ENCODE data around the gene CLIC5. TPM values are rescaled to one million over a fixed set of nuclear protein-coding genes. Genes with fewer than 3 reads are reported as not detected.

CLIC5 gene
- total and polyA plus RNA-seq, 2 of the 8 experiments (the other 6 are each of a cell fraction or from before 2014, with no cell fraction given): 0.12 to 0.15 TPM

DNA sequence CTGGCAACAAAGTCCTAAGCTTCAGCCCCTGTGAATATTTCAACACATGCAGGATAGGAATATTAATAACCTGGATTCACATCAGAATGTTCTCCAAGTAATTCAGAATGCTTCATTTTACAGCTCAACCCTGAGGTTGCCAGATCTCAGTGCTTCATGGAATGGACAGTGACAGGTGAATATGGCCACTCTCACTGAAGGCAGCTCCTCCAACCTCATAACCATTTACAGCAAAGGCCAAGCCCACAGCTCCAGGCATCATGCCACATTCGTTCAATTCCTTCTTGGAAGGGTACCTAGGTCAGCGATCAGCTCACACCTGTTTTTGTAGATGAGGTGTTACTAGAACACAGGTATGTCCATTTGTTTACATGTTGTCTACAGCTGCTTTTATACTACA is 17.1 kb downstream of the CLIC5 start:
- Histone ChIP-seq H4K8ac (ENCODE audit: extremely low read depth, insufficient read depth, low read length) (no peak overlapping the region), H3K14ac (ENCODE audit: insufficient read length) (no peak overlapping the region), H2AK5ac (ENCODE audit: low read depth, low read length) (no peak overlapping the region), H2BK20ac (ENCODE audit: low read length) (no peak overlapping the region), H3K79me2 (ENCODE audit: control insufficient read depth in 1 of 2, insufficient read depth in 2 of 2, low read length in 2 of 2) (no peaks in the 10 kb centered on the region), H3K36me3 (ENCODE audit: control insufficient read depth in 2 of 4, insufficient read depth in 4 of 4, low read length in 3 of 4) (no peaks in the 10 kb centered on the region), H3K4ac (replicated peaks; ENCODE audit: insufficient read length, low read depth, low read length) (no peak overlapping the region), H4K20me1 (replicated peaks in 1 of 2; ENCODE audit: control insufficient read depth in 1 of 2, insufficient read depth in 2 of 2, low read length in 2 of 2) (peaks cover 0 to 1% of the 10 kb centered on the region in 2 experiments), H3K27me3 (replicated peaks in 1 of 4; ENCODE audit: control insufficient read depth in 3 of 4, extremely low read depth in 1 of 4, insufficient read depth in 3 of 4, low read length in 3 of 4) (no peaks in the 10 kb centered on the region), H3K9ac (replicated peaks in 1 of 4; ENCODE audit: extremely low read depth in 1 of 4, low read depth in 3 of 4, low read length in 3 of 4) (no peak overlapping the region), H3K79me1 (ENCODE audit: low read depth, low read length) (no peaks in the 10 kb centered on the region), H3K18ac (ENCODE audit: extremely low read depth, low read length) (no peak overlapping the region), H4K5ac (ENCODE audit: insufficient read length, low read depth, low read length) (no peak overlapping the region), H2BK12ac (ENCODE audit: low read depth, low read length) (no peak overlapping the region), H2AFZ (ENCODE audit: low read length) (no peak overlapping the region), H3K4me1 (replicated peaks in 1 of 4; ENCODE audit: control insufficient read depth in 3 of 4, insufficient read depth in 4 of 4, low read length in 3 of 4) (no peaks in the 10 kb centered on the region), H3K9me3 (ENCODE audit: insufficient read depth in 2 of 2, low read depth in 1 of 2, low read length in 1 of 2) (no peaks in the 10 kb centered on the region), H3K4me2 (ENCODE audit: insufficient read depth in 1 of 2, low read depth in 2 of 2, low read length in 2 of 2) (no peak overlapping the region), H4K91ac (replicated peaks; ENCODE audit: insufficient read length, low read length) (no peak overlapping the region), H3K56ac (replicated peaks; ENCODE audit: insufficient read length, low read depth, low read length) (no peak overlapping the region), H3K23ac (ENCODE audit: insufficient read length) (no peak overlapping the region), H2BK5ac (ENCODE audit: low read depth, low read length) (no peak overlapping the region), H2BK120ac (replicated peaks; ENCODE audit: low read depth, low read length) (no peak overlapping the region), H3K4me3 (ENCODE audit: extremely low read depth in 1 of 4, insufficient read depth in 2 of 4, low read depth in 3 of 4, low read length in 4 of 4) (no peak overlapping the region), H3K23me2 (ENCODE audit: low read depth, low read length) (no peaks in the 10 kb centered on the region), H2BK15ac (ENCODE audit: low read length) (no peak overlapping the region), H3K27ac (ENCODE audit: low read depth, low read length) (no peak overlapping the region)
- WGBS, 2 experiments (ENCODE audit: extremely low coverage in 1 of 2, insufficient coverage in 1 of 2, insufficient read length in 1 of 2, insufficient replicate concordance in 2 of 2, low coverage in 1 of 2, low lambda C conversion rate in 2 of 2, missing lambda C conversion rate in 1 of 2): 93% methylated on average over 2 of the region's 2 CpGs; no CpG with 5 or more reads in 1 of the 2 experiments
- DNase-seq (ENCODE audit: low read depth in 1 of 2, low spot score in 2 of 2): no peak
- CTCF ChIA-PET (ENCODE audit: partially characterized antibody): interaction anchor here (1.4 kb wide), 1 partner anchor 8 kb away, joined by 5 read pairs; no protein-coding TSS in a partner anchor
- no peak for FAIRE-seq
- TF ChIP-seq, protein P1, sequence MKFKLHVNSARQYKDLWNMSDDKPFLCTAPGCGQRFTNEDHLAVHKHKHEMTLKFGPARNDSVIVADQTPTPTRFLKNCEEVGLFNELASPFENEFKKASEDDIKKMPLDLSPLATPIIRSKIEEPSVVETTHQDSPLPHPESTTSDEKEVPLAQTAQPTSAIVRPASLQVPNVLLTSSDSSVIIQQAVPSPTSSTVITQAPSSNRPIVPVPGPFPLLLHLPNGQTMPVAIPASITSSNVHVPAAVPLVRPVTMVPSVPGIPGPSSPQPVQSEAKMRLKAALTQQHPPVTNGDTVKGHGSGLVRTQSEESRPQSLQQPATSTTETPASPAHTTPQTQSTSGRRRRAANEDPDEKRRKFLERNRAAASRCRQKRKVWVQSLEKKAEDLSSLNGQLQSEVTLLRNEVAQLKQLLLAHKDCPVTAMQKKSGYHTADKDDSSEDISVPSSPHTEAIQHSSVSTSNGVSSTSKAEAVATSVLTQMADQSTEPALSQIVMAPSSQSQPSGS (IDR thresholded peaks at IDR 0.05; ENCODE audit: low read length): no peak
- TF ChIP-seq HDAC6 (IDR thresholded peaks at IDR 0.05; ENCODE audit: low read depth, low read length) (no peak), GABPA (IDR thresholded peaks at IDR 0.05; ENCODE audit: borderline replicate concordance, insufficient read depth, low read length) (no peak), YY1 (IDR thresholded peaks at IDR 0.05; ENCODE audit: low read depth, low read length) (no peak), ZNF274 (IDR thresholded peaks at IDR 0.05; ENCODE audit: borderline replicate concordance, extremely low read depth, low read length) (no peak), MAX (IDR thresholded peaks at IDR 0.05) (no peak)
- POLR2A ChIA-PET (ENCODE audit: partially characterized antibody): interaction anchor here (1.6 kb wide), 1 partner anchor 19 kb away, joined by 4 read pairs; no protein-coding TSS in a partner anchor

Measured in H1 (cell line).